Mesendoderm (in vitro differentiated cells): ENCODE measurements around the gene NAA16.

Source experiments
- DNase-seq: peaks from one replicate; pipeline ENCODE4 v3.0.0; 2013
- H2AK5ac ChIP-seq: 2 replicates; pipeline ENCODE4 v1.6.1; 2013; ENCODE audit warnings: low read length, inconsistent platforms
- H2BK120ac ChIP-seq: 2 replicates; pipeline ENCODE4 v1.6.1; 2013; ENCODE audit warnings: low read depth, mild to moderate bottlenecking, low read length, moderate library complexity, mixed read lengths
- H2BK15ac ChIP-seq: replicated peaks from 2 replicates; pipeline ENCODE4 v1.6.1; 2013; ENCODE audit warnings: low read depth, mild to moderate bottlenecking, moderate library complexity
- H2BK5ac ChIP-seq: 2 replicates; pipeline ENCODE4 v1.6.1; 2013; ENCODE audit warnings: low read length, inconsistent platforms
- H3K18ac ChIP-seq: 2 replicates; pipeline ENCODE4 v1.6.1; 2013; ENCODE audit warnings: mild to moderate bottlenecking, low read length, mixed read lengths
- H3K23ac ChIP-seq: one replicate; pipeline ENCODE4 v1.6.1; 2013; ENCODE audit warnings: low read length
- H3K27ac ChIP-seq: 2 replicates; pipeline ENCODE4 v1.5.1; 2013; ENCODE audit warnings: low read depth, mild to moderate bottlenecking, inconsistent platforms, low read length, moderate library complexity
- H3K27me3 ChIP-seq: 2 replicates; pipeline ENCODE4 v1.6.1; 2013; ENCODE audit warnings: low read length, control low read depth, mild to moderate bottlenecking, inconsistent platforms; ENCODE audit not compliant: insufficient read depth, poor library complexity
- H3K36me3 ChIP-seq: 2 replicates; pipeline ENCODE4 v1.6.1; 2013; ENCODE audit warnings: low read length, inconsistent platforms; ENCODE audit not compliant: control insufficient read depth, insufficient read depth
- H3K4ac ChIP-seq: one replicate; pipeline ENCODE4 v1.6.1; 2013; ENCODE audit warnings: low read depth, mild to moderate bottlenecking, low read length, moderate library complexity
- H3K4me1 ChIP-seq: 2 replicates; pipeline ENCODE4 v1.6.1; 2013; ENCODE audit warnings: low read depth, low read length, inconsistent platforms; ENCODE audit not compliant: control insufficient read depth
- H3K4me2 ChIP-seq: 2 replicates; pipeline ENCODE4 v1.6.1; 2013; ENCODE audit warnings: low read length
- H3K4me3 ChIP-seq: 2 replicates; pipeline ENCODE4 v1.5.1; 2013; ENCODE audit warnings: mild to moderate bottlenecking, low read length
- H3K56ac ChIP-seq: one replicate; pipeline ENCODE4 v1.6.1; 2013; ENCODE audit warnings: low read length
- H3K79me1 ChIP-seq: 2 replicates; pipeline ENCODE4 v1.6.1; 2013; ENCODE audit warnings: low read length, inconsistent platforms
- H3K79me2 ChIP-seq: 2 replicates; pipeline ENCODE4 v1.6.1; 2013; ENCODE audit warnings: mild to moderate bottlenecking, low read length; ENCODE audit not compliant: control insufficient read depth, insufficient read depth
- H3K9ac ChIP-seq: 2 replicates; pipeline ENCODE4 v1.6.1; 2013; ENCODE audit warnings: low read length, inconsistent platforms
- H4K5ac ChIP-seq: one replicate; pipeline ENCODE4 v1.6.1; 2013; ENCODE audit warnings: low read length
- H4K8ac ChIP-seq: one replicate; pipeline ENCODE4 v1.6.1; 2013; ENCODE audit warnings: low read depth, mild to moderate bottlenecking, control low read depth, low read length, moderate library complexity
- WGBS: extraction: QIAGEN DNeasy Blood & Tissue Kit; methylation state at CpG from one replicate; pipeline ENCODE4 v1.1.7; 2013; ENCODE audit warnings: low lambda C conversion rate, missing lambda C conversion rate; ENCODE audit not compliant: insufficient coverage; ENCODE audit errors: extremely low coverage; 5-methylcytosine and 5-hydroxymethylcytosine counted together

Gene NAA16

DNA sequence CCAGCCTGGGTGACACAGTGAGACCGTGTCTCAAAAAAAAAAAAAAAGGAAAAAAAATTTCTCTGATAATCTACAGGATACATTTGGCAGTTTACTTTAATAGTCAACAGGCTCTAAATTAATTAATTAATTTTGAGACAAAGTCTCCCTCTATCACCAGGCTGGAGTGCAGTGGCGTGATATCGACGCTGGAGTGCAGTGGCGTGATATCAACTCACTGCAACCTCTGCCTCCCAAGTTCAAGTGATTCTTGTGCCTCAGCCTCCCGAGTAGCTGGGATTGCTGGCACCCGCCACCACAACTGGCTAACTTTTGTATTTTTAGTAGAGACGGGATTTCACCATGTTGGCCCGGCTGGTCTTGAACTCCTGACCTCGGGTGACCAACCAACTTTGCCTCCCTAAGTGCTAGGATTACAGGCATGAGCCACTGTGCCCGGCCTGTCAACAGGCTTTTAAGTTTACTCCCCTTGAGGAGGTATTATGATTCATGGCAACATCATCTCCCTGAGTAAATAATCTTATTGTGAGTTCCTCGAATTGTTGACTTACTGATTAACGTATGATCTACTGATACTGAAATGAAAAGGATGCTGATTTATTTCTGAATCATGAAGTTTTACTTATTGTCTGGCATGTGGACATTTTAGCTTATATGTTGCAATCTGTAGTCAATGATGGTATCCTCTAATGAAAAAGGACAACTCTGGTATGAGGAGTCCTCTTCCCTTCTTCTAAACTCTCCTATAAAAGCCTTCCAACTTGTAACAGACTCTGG lies 26.4 kb upstream of the NAA16 start:
- Histone ChIP-seq H2BK5ac (no peak overlapping the region), H3K9ac (no peak overlapping the region), H3K79me2 (no peaks in the 10 kb centered on the region), H3K4me2 (no peak overlapping the region), H2BK15ac (no peak overlapping the region), H3K27me3 (no peaks in the 10 kb centered on the region), H3K79me1 (no peaks in the 10 kb centered on the region), H2BK120ac (no peak overlapping the region), H3K36me3 (no peaks in the 10 kb centered on the region), H3K4me1 (no peaks in the 10 kb centered on the region), H4K5ac (no peak overlapping the region), H3K4me3 (no peak overlapping the region), H3K18ac (no peak overlapping the region), H2AK5ac (no peak overlapping the region), H3K27ac (no peak overlapping the region), H3K4ac (no peak overlapping the region), H4K8ac (no peak overlapping the region), H3K56ac (no peak overlapping the region), H3K23ac (no peak overlapping the region)
- no peak for DNase-seq
- no CpG with 5 or more reads among the region's 13 CpGs for WGBS

DNA sequence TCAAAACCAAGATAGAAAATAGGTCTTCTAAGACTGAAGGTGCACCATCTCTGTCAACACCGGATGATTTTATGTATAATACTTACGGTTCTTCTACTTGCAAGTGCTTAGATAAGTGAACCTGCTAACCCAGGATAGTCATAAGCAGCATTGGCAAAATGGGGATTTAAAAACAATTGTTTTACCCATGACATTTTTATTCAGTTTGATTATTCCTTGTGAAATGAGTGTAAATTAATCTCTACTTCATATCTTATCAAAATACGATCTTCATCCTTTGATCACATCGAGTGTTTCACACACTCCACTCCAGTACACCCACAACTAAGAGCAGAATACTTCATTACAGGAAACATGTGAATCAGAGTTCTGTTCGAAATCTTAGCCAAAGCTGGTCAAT lies 24.7 kb upstream of the NAA16 start:
- Histone ChIP-seq H3K27me3 (no peaks in the 10 kb centered on the region), H3K36me3 (no peaks in the 10 kb centered on the region), H4K8ac (no peak overlapping the region), H3K4me3 (no peak overlapping the region), H3K27ac (no peak overlapping the region), H2BK15ac (no peak overlapping the region), H2BK5ac (no peak overlapping the region), H4K5ac (no peak overlapping the region), H3K9ac (no peak overlapping the region), H3K4ac (no peak overlapping the region), H3K79me2 (no peaks in the 10 kb centered on the region), H2AK5ac (no peak overlapping the region), H3K4me1 (no peaks in the 10 kb centered on the region), H3K23ac (no peak overlapping the region), H3K18ac (no peak overlapping the region), H3K79me1 (no peaks in the 10 kb centered on the region), H3K56ac (no peak overlapping the region), H3K4me2 (no peak overlapping the region), H2BK120ac (no peak overlapping the region)
- DNase-seq = no peak
- 100% methylated on average over 1 of the region's 5 CpGs for WGBS

DNA sequence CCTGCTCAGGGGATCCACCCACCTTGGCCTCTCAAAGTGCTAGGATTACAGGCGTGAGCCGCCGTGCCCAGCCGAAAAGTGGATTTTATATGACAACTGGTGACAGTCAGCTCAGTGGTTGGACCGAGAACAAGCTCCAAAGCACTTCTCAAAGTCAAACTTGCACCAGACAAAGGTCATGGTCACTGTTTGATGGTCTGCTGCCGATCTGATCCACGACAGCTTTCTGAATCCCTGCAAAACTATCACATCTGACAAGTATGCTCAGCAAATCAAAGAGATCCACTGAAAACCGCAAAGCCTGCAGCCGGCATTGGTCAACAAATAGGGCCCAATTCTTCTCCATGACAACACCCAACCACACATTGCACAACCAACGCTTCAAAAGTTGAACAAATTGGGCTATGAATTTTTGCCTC lies 21.6 kb upstream of the NAA16 start:
- no peak overlapping the region for H4K8ac ChIP-seq

DNA sequence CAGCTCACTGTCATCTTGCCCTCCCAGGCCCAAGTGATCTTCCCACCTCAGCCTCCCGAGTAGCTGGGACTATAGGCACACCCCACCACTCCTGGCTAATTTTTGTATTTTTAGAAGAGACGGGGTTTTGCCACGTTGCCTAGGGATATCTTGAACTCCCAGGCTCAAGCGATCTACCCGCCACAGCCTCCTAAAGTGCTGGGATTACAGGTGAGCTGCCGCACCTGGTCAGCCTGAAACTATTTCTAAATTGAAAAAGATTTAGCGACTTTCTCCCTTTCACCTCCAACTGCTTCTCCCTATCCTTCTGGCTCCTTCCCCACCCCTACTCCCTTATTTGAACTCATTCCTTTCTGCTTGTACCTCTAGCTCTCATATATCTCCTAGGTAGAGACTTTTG lies 19.8 kb upstream of the NAA16 start:
- Histone ChIP-seq H3K18ac (no peak overlapping the region), H3K79me1 (no peaks in the 10 kb centered on the region), H2BK120ac (no peak overlapping the region), H3K4me1 (no peaks in the 10 kb centered on the region), H3K23ac (no peak overlapping the region), H4K5ac (no peak overlapping the region), H3K9ac (no peak overlapping the region), H3K4ac (no peak overlapping the region), H3K4me2 (no peak overlapping the region), H2BK15ac (no peak overlapping the region), H2AK5ac (no peak overlapping the region), H3K56ac (no peak overlapping the region), H4K8ac (no peak overlapping the region), H2BK5ac (no peak overlapping the region), H3K79me2 (no peaks in the 10 kb centered on the region), H3K27ac (no peak overlapping the region), H3K4me3 (no peak overlapping the region), H3K36me3 (no peaks in the 10 kb centered on the region), H3K27me3 (no peaks in the 10 kb centered on the region)
- DNase-seq = no peak
- no CpG with 5 or more reads among the region's 7 CpGs for WGBS

More for the DNA sequence above, 21.6 kb upstream of the NAA16 start:
- H2BK15ac ChIP-seq = no peak overlapping the region
- no peak overlapping the region for H3K4ac ChIP-seq
- H3K27ac ChIP-seq = no peak overlapping the region
- no peak overlapping the region for H3K9ac ChIP-seq
- no CpG with 5 or more reads among the region's 10 CpGs for WGBS
- no peak overlapping the region for H4K5ac ChIP-seq
- H3K79me2 ChIP-seq = no peaks in the 10 kb centered on the region
- H2BK120ac ChIP-seq = no peak overlapping the region
- H3K4me1 ChIP-seq = no peaks in the 10 kb centered on the region
- no peak overlapping the region for H2BK5ac ChIP-seq
- H3K4me2 ChIP-seq = no peak overlapping the region
- no peaks in the 10 kb centered on the region for H3K79me1 ChIP-seq
- no peak overlapping the region for H3K23ac ChIP-seq
- no peak overlapping the region for H2AK5ac ChIP-seq
- H3K56ac ChIP-seq = no peak overlapping the region
- H3K27me3 ChIP-seq = no peaks in the 10 kb centered on the region
- DNase-seq = no peak
- no peaks in the 10 kb centered on the region for H3K36me3 ChIP-seq
- no peak overlapping the region for H3K4me3 ChIP-seq
- H3K18ac ChIP-seq = no peak overlapping the region

DNA sequence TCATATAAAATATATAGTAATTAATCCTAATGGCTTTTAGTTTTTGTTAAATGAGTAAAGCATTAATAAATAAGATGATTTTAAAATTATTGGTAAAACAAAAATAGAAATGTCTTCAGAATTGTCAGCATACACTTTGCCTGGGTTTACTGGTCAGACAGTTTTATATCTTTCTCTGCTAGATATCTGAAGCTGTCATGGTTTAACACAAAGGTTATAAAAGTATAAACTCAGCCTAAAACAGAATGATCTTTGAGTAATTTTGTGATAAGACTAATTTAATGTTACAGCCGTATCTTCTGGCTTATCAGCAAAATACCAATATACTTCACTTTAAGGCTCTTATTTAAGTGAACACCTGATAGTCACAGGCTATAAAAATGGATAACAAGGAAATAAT lies 17.8 kb upstream of the NAA16 start:
- H3K4me3 ChIP-seq = no peak overlapping the region
- H3K79me1 ChIP-seq = no peaks in the 10 kb centered on the region
- H2BK5ac ChIP-seq = no peak overlapping the region
- no peak overlapping the region for H3K4me2 ChIP-seq
- H2AK5ac ChIP-seq = no peak overlapping the region
- no peak overlapping the region for H2BK15ac ChIP-seq
- H3K18ac ChIP-seq = no peak overlapping the region
- no peak overlapping the region for H2BK120ac ChIP-seq
- H4K8ac ChIP-seq = no peak overlapping the region
- no peak overlapping the region for H4K5ac ChIP-seq
- H3K27ac ChIP-seq = no peak overlapping the region
- no peak overlapping the region for H3K56ac ChIP-seq
- H3K4ac ChIP-seq = no peak overlapping the region
- no peaks in the 10 kb centered on the region for H3K27me3 ChIP-seq
- H3K4me1 ChIP-seq = no peaks in the 10 kb centered on the region
- H3K79me2 ChIP-seq = no peaks in the 10 kb centered on the region
- no peaks in the 10 kb centered on the region for H3K36me3 ChIP-seq
- no CpG with 5 or more reads among the region's 1 CpG for WGBS
- H3K23ac ChIP-seq = no peak overlapping the region
- H3K9ac ChIP-seq = no peak overlapping the region
- DNase-seq = no peak

DNA sequence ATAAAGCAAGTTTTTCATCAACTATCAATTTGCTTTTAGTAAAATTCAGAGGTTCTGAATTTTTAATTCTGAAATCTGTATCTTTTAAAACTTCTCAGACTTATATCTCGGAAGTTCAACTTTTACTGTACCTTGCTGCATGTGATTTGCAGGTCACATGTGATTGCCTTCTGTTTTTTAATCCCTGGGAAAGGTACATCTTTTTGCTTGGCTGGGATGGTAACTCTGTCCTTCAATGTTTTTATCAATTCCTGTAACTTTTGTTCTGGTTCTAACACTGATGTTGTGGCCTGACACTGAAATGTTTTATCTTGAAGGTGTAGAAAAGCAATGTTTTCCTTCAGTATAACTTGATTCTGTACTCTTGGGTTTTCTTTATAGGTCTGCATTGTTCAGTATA lies 16.2 kb upstream of the NAA16 start:
- H3K23ac ChIP-seq = no peak overlapping the region
- no peak overlapping the region for H3K27ac ChIP-seq
- H3K79me1 ChIP-seq = no peaks in the 10 kb centered on the region
- no peak overlapping the region for H2BK15ac ChIP-seq
- no peak overlapping the region for H3K4me2 ChIP-seq
- DNase-seq = no peak
- no peaks in the 10 kb centered on the region for H3K27me3 ChIP-seq
- H2AK5ac ChIP-seq = no peak overlapping the region
- H3K9ac ChIP-seq = no peak overlapping the region
- H3K4me3 ChIP-seq = no peak overlapping the region
- no peaks in the 10 kb centered on the region for H3K79me2 ChIP-seq
- no peak overlapping the region for H4K5ac ChIP-seq
- no peaks in the 10 kb centered on the region for H3K36me3 ChIP-seq
- no peak overlapping the region for H4K8ac ChIP-seq
- H3K4ac ChIP-seq = no peak overlapping the region
- no peak overlapping the region for H2BK5ac ChIP-seq
- H2BK120ac ChIP-seq = no peak overlapping the region
- H3K4me1 ChIP-seq = no peaks in the 10 kb centered on the region
- no CpG with 5 or more reads among the region's 1 CpG for WGBS
- H3K18ac ChIP-seq = no peak overlapping the region
- no peak overlapping the region for H3K56ac ChIP-seq
